Measurements from ENCODE around the gene HP1BP3. TPM values are rescaled to one million over a fixed set of nuclear protein-coding genes. Genes with fewer than 3 reads are reported as not detected.
A peak's percentile ranks its signal among the peaks of the same experiment; 100 is the strongest.
"Not testable (repeated sequence)": the region's sequence is repeated elsewhere in the genome, so short reads cannot be mapped to it uniquely, and the experiment has no call there.

HP1BP3 gene
- total and polyA plus RNA-seq, 10 donors: 47.3 to 272 (median 195) TPM

DNA sequence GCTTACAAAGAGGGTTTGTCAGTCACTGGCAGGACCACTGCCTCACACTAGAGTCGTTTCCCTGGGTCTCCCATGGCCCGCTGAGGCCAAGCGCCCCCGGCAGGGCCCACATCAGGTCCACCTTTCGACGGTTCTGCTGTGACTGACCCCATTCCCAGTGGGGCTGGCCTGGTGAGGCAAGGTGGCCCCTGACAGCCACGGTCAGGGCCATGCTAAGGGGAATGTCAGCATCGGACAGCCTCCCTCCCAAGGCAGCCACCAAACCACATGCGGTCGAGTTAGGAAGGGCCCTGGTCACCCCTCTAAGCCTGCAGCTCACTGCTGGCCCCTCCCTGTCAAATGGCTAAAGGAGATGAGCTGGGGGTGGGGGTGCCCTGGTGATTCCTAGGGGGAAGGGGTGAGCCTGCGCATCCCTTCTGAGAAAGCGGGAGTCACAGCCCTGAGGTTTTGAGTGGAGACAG is 66.4 kb downstream of the HP1BP3 start:
- Histone ChIP-seq H3K27ac (no peak overlapping the region), H3K36me3 (no peaks in the 10 kb centered on the region), H3K27me3 (replicated peaks in 1 of 7) (peaks cover 0 to 31% (median 17%) of the 10 kb centered on the region in 7 donors), H3K4me3 (no peak overlapping the region), H3K4me1 (peaks cover 3 to 14% (median 13%) of the 10 kb centered on the region in 6 donors), H3K9me3 (no peaks in the 10 kb centered on the region)
- TF ChIP-seq POLR2A (IDR thresholded peaks at IDR 0.05) (no peak), POLR2AphosphoS5 (IDR thresholded peaks at IDR 0.05) (no peak)
- TF ChIP-seq, protein P1, sequence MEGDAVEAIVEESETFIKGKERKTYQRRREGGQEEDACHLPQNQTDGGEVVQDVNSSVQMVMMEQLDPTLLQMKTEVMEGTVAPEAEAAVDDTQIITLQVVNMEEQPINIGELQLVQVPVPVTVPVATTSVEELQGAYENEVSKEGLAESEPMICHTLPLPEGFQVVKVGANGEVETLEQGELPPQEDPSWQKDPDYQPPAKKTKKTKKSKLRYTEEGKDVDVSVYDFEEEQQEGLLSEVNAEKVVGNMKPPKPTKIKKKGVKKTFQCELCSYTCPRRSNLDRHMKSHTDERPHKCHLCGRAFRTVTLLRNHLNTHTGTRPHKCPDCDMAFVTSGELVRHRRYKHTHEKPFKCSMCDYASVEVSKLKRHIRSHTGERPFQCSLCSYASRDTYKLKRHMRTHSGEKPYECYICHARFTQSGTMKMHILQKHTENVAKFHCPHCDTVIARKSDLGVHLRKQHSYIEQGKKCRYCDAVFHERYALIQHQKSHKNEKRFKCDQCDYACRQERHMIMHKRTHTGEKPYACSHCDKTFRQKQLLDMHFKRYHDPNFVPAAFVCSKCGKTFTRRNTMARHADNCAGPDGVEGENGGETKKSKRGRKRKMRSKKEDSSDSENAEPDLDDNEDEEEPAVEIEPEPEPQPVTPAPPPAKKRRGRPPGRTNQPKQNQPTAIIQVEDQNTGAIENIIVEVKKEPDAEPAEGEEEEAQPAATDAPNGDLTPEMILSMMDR (IDR thresholded peaks at IDR 0.05 in 8 of 11, conservative IDR thresholded peaks at IDR 0.05 in 3 of 11): no peak
- intact Hi-C loops (cut with DNase I; ENCODE audit: low total_unique reads): no loop called here
- peak; percentile 58 for DNase-seq
- WGBS, 5 donors: 87 to 94% (median 90%) methylated on average over 7 to 12 of the region's 12 CpGs

DNA sequence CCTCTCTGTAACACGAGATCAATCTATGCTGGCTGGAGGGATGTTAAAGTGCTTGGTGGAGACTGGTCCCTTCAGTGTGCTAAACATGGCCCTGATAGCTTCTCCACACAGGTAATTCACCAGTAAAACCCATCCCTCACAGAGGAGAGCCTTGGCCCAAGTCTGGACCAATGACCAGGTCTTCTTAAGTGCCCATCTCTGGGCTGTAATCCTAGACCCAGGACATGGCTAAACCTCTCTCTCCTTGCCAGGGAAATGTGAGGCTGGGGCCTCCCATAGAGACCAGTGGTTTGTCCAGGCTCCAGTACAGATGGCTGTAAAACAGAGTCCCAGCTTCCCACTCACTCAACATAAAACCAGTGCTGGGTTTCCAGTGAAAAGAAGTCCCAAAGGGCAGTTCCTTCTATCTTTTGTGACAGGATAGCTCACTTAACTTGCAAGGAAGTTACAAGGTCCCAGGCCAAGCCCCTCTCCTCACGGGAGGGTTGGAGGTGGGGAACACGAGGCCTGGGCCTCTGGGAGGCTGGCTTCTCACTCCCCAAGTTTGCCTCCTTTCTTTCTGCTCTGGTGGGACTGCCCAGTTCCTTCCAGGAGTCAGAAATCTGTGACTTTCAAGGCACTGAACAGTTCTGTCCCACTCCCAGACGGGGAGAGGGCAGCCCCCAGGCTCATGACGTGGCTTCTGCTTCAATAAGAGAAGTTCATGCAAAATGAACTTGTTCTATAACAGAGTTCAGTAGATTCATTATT is 67.1 kb downstream of the HP1BP3 start:
- WGBS, 5 donors: 73 to 89% (median 75%) methylated on average over 5 of the region's 5 CpGs
- DNase-seq: peak; percentile 29
- TF ChIP-seq POLR2A (IDR thresholded peaks at IDR 0.05) (no peak), POLR2AphosphoS5 (IDR thresholded peaks at IDR 0.05) (no peak)
- TF ChIP-seq, protein P1 (IDR thresholded peaks at IDR 0.05 in 8 of 11, conservative IDR thresholded peaks at IDR 0.05 in 3 of 11): no peak
- no peak overlapping the region for H3K4me3 ChIP-seq
- intact Hi-C loops (cut with DNase I; ENCODE audit: low total_unique reads): no loop called here
- no peaks in the 10 kb centered on the region for H3K36me3 ChIP-seq
- H3K4me1 ChIP-seq: peaks cover 3 to 14% (median 13%) of the 10 kb centered on the region in 6 donors
- no peak overlapping the region for H3K27ac ChIP-seq
- H3K27me3 ChIP-seq (replicated peaks in 1 of 7): peaks cover 0 to 37% (median 17%) of the 10 kb centered on the region in 7 donors
- H3K9me3 ChIP-seq: no peaks in the 10 kb centered on the region

DNA sequence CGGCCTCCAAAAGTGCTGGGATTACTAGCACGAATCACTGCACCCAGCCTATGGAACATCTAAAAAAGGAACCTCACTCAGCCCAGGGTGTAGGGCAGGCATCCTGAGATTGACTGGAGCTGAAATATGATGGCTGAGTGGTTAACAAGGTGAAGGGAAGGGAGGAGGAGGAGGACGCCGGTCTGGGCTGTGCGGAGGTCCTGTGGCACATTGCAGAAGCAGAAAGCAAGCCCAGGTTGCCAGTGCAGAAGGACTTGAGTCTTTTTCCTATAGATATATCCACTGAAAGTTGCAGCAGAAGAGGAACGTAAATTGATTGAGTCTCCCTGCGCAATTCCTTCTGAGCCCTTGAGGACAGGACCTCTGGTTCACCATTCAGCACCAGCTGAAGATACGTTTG is 67.8 kb downstream of the HP1BP3 start:
- H3K4me1 ChIP-seq: peaks cover 3 to 14% (median 13%) of the 10 kb centered on the region in 6 donors
- H3K9me3 ChIP-seq: no peaks in the 10 kb centered on the region
- H3K4me3 ChIP-seq: no peak overlapping the region
- peaks cover 0 to 43% (median 17%) of the 10 kb centered on the region in 7 donors for H3K27me3 ChIP-seq (replicated peaks in 1 of 7)
- 84 to 87% (median 85%) methylated on average over 8 of the region's 8 CpGs for WGBS, 5 donors
- DNase-seq: peak; percentile 42
- intact Hi-C loops (cut with DNase I; ENCODE audit: low total_unique reads): no loop called here
- H3K36me3 ChIP-seq: no peaks in the 10 kb centered on the region
- TF ChIP-seq POLR2A (IDR thresholded peaks at IDR 0.05) (no peak), POLR2AphosphoS5 (IDR thresholded peaks at IDR 0.05) (no peak)
- TF ChIP-seq, protein P1 (IDR thresholded peaks at IDR 0.05 in 8 of 11, conservative IDR thresholded peaks at IDR 0.05 in 3 of 11): no peak
- no peak overlapping the region for H3K27ac ChIP-seq

DNA sequence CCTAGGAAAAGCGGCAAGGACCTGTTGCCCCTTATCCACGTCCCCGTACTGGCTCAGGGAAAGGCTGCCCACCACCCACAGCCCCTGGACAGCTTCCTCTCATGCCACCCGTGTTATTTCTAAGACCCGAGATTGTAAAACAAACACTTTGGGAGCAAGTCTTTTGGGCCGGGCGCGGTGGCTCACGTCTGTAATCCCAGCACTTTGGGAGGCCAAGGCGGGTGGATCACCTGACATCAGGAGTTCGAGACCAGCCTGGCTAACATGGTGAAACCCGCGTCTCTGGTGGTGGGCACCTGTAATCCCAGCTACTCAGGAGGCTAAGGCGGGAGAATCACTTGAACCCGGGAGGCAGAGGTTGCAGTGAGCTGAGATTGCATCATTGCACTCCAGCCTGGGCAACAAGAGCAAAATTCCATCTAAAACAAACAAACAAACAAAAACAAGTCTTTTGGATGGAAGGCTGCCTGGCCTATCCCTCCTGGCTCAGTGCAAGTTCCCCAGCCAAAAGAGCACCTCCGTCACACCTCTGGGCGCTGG is 68.7 kb downstream of the HP1BP3 start:
- WGBS, 5 donors: 63 to 89% (median 65%) methylated on average over 10 to 17 of the region's 17 CpGs
- H3K27me3 ChIP-seq (replicated peaks in 1 of 7): peaks cover 0 to 43% (median 17%) of the 10 kb centered on the region in 7 donors
- peak overlapping the region in 7 of 8 donors; percentile 45 to 77 (median 53) for H3K4me3 ChIP-seq
- H3K36me3 ChIP-seq; intact Hi-C loops (cut with DNase I; ENCODE audit: low total_unique reads); H3K9me3 ChIP-seq: not testable (repeated sequence)
- H3K27ac ChIP-seq: peak overlapping the region in 1 of 8 donors; percentile 12
- DNase-seq: peak; percentile 29
- peaks cover 3 to 14% (median 13%) of the 10 kb centered on the region in 6 donors for H3K4me1 ChIP-seq
